ENCODE results near the gene RBM15B.
"Not testable (repeated sequence)": the region's sequence is repeated elsewhere in the genome, so short reads cannot be mapped to it uniquely, and the experiment has no call there.

The RBM15B gene

GRCh38 chr3:51378726-51379125, 12.4 kb upstream of the RBM15B start:
- no peak for DNase-seq

DNA sequence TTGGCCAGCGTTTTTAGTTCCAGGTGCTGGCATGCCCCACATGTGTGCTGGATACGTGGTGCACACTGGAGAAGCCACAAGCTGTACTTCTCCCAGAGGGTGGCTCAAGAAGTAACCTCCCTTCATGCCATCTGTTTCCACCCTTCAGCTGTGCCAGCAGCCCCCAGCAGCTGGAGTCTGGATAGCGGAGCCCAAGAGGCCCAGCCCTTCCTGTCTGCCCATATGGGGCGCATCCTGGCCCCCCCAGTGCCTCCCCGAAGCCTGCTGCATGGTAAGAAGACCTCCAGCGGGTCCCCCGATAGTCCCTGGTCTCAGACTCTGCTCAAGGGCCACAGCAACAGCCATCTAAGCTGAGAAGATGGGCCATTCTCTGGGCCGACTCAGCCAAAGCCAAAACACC, 11.8 kb upstream of the RBM15B start:
- no peak for DNase-seq

DNA sequence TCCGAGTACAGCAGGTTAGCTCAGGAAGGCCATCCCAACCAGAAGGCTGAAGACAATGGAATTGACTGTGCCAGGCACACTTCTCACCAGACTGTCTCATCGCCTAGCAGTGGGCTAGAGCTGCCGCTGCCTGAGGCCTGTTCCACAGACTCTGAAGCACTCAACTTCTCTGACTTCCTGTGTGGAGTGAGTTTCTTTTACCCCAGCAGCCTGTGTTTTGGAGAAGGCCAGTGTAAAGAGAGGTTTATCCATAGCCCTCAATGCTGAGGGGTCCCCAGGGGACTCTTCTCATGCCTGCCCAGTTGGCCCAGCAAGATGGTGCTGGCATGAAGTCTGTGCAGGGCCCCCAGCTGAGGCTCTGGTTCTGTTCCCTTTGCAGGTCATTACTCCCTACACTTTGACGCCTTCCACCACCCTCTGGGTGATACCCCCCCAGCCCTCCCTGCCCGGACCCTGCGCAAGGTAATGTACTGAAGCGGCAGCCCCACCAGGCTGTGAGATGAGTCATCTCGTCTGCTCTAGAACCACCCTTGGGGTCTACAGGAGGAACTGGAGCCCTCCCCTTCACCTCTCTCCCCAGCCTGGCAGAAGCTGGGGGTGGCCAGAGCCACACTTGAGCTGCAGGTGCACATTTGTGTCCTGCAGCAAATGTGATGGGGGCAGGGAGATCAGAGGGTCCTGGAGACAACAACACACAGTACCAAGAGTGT, 11.2 kb upstream of the RBM15B start:
- no peak for DNase-seq

DNA sequence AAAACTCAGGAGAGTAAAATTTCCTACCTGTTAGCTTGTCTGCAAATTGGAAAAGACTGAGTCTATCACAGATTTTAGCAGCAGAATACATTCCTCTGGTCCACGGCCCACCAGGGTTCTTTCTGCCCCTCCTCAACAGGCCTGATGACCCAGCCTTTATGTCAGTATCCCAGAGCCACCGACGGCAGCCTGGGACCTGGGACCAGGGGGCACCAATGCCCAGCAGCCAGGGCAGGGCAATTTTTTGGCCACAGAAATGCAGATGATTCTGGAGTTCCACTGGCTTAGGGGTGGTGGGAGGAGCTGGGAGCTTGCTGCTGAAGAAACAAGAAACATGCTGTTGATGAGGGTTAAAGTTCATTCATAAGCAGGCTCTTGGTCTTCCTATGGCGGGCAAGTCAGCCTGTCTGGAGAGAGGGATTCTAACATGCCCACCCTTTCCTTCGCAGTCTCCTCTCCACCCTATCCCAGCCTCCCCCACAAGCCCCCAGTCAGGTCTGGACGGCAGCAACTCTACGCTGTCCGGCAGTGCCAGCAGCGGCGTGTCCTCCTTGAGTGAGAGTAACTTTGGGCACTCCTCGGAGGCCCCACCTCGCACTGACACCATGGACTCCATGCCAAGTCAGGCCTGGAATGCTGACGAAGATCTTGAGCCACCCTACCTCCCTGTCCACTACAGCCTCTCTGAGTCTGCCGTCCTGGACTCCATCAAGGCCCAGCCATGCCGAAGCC, 10.3 kb upstream of the RBM15B start:
- no peak for DNase-seq

- DNase-seq: no peak
Measured at GRCh38 chr3:51381333-51381705, 9.8 kb upstream of the RBM15B start.

DNA sequence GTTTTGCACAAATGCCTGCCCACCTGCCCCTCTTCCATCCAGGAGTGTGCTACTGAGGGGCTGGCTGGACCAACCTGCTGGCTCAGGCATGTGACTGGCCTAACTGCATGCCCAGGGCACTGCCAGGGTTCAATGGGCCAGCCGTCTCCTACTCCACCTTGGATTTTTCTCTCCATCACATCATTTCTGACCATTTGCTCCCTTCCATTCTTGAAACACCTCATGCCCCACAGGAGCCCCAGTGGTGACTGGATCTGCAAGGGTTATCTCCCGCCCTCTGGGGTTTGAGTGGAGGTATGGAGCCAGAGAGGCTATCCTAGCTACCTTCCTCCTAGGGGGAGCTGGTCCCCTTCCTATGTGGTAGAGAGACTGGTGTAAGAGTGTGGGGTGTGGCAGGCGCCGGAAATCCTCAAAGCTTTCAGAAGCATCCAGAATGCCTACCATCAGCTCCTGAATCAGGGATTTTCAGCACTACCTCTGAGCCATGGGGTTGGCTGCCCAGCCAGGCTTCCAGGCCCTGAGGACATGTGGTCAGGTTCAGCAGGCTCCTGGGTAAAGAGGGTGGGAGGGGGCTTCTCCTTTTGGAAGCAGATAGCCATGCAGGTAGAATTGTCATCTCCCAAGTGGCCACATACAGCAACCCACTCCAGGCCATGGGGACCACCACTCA, 8.9 kb upstream of the RBM15B start:
- no peak for DNase-seq

DNA sequence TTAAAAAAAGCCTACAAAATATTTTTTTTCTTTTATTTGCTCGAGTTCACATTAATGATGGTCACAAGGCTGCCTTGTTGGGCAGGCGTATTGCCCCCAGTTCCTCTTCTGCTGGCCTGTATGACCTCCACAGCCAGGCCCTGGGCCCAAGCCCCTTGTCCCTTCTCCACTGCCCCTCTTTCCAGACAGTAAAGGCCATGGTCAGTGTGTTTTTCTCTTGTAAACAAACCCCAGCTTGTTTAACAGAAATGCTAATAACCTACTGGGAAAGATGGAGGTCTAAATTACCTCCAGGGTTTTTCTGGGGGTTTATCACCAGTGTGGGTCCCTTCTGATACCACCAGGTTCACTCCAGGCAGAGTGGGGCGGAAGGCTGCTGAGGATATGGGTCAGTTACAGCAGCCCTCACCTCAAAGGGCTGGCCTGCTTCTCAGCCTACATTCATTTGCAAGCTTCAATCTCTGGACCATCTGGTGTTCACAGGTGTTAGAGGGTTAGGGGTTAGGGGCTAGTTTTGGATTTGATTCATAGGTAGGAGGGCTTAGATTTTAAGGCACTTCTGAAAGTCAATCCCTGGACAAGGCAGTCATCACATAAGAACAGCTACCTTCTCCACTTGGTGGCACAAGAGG, 8.0 kb upstream of the RBM15B start:
- no peak for DNase-seq

DNA sequence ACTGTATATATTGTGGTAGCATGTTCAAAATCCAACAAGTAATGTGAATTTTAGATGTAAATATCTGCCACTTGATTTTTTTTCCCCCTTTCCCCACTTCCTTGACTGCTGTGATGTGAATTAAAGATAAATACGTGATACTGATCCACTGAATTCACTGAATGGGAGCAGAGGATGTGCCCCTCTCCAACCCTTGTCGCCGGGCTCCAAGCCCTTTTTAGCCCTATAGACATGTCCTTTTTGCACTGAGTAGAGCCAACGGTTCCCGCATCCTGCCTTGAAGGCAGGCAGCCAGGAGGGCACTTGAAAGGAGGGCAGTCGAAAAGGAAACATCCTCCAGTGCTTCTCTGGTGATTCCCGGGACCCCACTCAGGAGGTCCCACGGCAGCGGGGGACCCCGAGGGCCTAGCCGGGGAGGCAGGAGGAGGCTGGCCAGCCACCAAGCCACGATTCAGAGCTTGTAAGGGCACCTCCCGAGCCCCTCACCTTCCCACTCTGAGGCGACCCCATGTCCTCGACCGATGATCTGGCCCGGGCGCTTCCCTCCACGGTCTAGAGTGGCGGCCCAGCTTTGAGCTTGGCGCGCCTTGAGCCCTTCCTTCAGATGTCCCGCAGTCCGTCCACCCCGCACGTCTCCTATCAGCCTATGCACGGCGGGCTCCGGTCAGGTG, 6.9 kb upstream of the RBM15B start:
- peak; percentile 45 for DNase-seq

GRCh38 chr3:51384726-51385473, 6.2 kb upstream of the RBM15B start, which contains the start of gene MANF:
Gene MANF, plus strand, starts transcription at chr3:51385291. Its CDS starts 52 bp downstream, at chr3:51385343.
- DNase-seq: peak; percentile 99

GRCh38 chr3:51385621-51386091, 5.4 kb upstream of the RBM15B start:
- no peak for DNase-seq

- no peak for DNase-seq
Measured at GRCh38 chr3:51386159-51386851, 4.8 kb upstream of the RBM15B start.

DNA sequence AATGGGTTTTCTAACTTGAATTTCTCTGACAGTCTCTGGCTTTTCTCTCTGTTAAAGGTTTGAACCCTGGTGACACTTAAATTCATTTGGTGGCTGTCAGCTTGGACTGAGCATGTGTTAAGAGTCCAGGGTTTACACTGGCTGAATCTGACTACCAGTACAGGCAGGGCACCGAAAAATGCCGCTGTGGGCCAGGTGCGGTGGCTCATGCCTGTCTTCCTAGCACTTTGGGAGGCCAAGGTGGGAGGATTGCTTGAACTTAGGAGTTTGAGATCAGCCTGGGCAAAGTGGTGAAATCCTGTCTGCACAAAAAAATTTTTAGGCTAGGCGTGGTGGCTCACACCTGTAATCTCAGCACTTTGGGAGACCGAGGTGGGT, 4.2 kb upstream of the RBM15B start:
- DNase-seq: no peak

- DNase-seq: not testable (repeated sequence)
Measured at GRCh38 chr3:51387281-51387680, 3.8 kb upstream of the RBM15B start.

- no peak for DNase-seq
Measured at GRCh38 chr3:51388286-51389029, 2.6 kb upstream of the RBM15B start.

DNA sequence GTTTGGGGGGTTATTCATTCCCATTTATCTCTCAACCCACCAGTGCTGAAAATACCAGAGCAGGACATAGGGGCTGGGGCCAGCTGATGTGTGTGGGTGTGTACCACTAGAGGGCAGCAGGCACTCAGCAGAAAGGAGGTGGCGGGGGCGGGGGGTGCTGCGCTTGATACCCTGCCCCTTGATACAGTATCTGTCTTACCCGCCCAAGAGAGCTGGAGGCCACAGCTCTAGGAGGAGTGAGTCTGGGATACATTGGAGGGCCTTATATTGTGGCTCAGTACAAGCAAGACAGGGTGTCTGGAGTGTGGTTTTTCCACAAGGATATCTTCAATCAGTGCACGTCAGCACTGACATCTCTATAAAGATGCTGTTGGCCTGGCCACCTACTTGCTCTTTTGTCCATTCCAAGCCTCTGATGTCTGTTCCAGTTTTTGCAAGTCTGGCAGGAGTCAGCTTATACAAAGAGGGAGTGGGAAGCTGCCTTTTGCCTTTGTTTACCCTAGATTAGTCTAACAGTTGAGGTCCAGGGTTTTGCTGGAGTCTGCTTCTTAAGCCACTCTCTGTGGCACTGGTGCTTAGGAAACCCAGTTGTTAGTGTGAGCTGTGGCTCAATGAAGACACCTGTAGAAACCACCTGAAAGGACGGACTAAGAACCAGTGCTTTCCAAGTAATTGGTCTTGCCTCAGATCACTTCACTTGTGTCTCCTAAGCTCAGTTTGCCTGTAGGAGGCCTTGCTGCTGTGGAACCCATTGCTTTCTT, 1.5 kb upstream of the RBM15B start:
- DNase-seq: peak; percentile 69

DNA sequence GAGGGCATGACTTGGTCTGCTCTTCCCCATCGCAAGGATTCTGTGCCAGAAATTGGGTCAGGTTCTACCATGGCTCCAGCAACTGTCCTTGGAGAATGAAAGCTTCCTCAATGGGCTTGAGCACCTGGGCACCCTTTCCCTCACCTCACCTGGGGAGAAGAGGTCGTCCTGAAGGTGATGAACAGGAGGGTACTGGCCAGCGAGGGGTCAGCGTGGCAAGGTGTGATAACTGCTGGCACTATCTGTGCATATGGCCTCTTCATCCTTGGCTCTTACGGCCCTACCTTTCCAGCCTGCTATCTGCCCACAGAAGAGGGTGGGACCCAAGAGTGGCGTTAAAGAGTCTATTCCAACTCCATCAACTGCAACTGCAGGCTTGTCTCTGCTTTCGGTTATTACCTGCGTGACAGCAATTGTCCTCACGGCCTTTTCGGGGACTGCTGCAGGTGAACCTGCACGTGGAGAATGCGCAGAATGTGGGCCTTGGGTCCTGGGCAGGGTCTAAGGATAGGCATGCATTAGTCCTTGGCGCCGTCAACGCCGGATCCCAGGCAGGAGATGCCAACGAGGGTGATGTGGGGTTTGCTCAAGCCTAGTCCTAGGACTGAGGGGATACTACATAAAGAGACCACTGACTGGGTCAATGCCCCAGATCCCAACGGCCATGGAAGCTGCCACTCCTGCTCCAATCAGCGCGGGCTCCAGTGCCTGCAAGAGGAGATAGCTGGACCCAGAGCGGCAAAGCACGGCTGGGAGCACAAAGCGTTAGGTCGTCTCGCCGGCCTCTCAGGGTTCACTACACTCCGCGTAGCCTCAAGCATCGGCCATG, 625 bp upstream of the RBM15B start:
- no peak for DNase-seq

- peak; percentile 59 for DNase-seq
Measured at GRCh38 chr3:51391566-51392354, 675 bp downstream of the RBM15B start.

Measured in activated CD4-positive, alpha-beta T cell treated with anti-CD3 and anti-CD28 coated beads, Interleukin-10, Interleukin-2, amounts not matched to agents 100 ng/mL and 50 ng/mL, durations not matched to agents 16 hours and 8 hours (primary cell).